Renal cortex interstitium (tissue), 11 donors: ENCODE measurements around the gene ABAT. TPM values are rescaled to one million over a fixed set of nuclear protein-coding genes. Genes with fewer than 3 reads are reported as not detected.
"Not testable (repeated sequence)": the region's sequence is repeated elsewhere in the genome, so short reads cannot be mapped to it uniquely, and the experiment has no call there.

Experiments used
- DNase-seq, 11 donors: peaks; one replicate each; pipeline ENCODE4 v3.0.0-alpha.2; 2013; ENCODE audit warnings: low read depth in 9 of 11, low spot score in 4 of 11; ENCODE audit errors: extremely low read depth in 1 of 11
- polyA plus RNA-seq, 3 donors: library from polyadenylated mRNA; unstranded; fragments of 120-200 nt; gene quantifications; one replicate each; pipeline ENCODE4 v1.2.1, GENCODE V29; 2013; ENCODE audit not compliant: insufficient read length in 3 of 3

Gene ABAT
- polyA plus RNA-seq, 3 donors = 57.0 to 68.6 (median 65.7) TPM

- DNase-seq = no peak
Measured at GRCh38 chr16:8645141-8645521, 29.3 kb upstream of the ABAT start.

DNA sequence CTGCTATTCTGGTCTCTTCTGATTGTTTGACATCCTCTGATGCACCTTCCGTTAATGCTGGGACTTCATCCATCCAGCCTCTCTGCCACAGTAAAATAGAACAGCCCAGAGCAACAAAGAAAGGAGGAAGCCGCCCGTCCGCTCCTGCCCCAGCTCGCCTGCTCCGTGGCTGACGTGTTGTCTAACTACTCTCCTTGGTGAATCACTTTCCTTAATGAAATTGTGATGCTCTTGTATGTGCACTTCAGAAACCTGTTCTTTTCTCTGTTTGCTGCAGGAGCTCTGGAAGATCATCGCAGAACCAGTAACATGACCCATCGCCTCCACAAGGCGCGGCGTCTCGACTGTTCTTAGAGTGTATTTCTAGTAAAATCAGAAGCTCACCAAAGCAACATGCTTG is 28.6 kb upstream of the ABAT start:
- no peak for DNase-seq

- no peak for DNase-seq
Measured at GRCh38 chr16:8646326-8647053, 27.9 kb upstream of the ABAT start.

DNA sequence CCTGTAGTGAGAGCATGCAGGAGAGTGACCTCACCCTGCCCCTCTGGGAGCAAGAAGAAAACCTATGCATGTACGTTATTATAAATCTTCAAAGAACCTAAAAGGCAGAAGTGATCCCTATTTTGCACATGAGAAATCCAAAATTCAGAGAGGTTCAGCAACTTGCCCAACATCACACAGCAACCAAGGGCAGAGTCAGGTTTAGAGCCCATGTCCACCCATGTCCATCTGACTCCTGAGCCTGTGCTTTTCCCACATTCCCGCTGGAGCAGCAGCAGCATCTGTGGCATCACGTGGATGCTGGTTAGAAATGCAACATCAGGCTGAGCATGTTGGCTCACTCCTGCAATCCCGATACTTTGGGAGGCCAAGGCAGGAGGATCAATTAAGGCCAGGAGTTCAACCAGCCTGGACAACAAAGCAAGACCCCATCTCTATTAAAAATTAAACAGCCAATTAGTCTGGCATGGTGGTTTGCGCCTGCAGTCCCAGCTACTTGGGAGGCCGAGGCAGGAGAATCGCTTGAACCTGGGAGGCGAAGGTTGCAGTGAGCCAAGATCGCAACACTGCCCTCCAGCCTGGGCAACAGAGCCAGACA is 26.6 kb upstream of the ABAT start:
- DNase-seq = no peak

DNA sequence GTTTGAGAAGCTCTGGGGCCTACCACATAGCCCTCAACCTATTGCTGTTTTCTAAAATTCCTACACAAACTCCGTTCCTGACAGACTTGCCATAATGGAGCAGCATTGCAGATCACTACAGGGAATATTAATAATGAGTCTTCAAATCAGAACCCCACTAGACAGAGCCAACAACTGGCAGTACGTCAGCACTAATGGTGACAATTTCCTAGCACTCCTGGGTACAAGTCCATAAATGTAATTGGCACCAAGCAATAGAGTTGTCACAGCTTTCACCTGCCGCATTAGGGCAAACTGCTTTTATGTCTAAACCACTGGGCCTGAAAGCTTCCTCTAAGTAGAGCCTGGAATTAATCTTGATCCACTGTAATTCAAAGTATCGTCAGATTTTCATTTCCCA is 25.5 kb upstream of the ABAT start:
- no peak for DNase-seq

DNA sequence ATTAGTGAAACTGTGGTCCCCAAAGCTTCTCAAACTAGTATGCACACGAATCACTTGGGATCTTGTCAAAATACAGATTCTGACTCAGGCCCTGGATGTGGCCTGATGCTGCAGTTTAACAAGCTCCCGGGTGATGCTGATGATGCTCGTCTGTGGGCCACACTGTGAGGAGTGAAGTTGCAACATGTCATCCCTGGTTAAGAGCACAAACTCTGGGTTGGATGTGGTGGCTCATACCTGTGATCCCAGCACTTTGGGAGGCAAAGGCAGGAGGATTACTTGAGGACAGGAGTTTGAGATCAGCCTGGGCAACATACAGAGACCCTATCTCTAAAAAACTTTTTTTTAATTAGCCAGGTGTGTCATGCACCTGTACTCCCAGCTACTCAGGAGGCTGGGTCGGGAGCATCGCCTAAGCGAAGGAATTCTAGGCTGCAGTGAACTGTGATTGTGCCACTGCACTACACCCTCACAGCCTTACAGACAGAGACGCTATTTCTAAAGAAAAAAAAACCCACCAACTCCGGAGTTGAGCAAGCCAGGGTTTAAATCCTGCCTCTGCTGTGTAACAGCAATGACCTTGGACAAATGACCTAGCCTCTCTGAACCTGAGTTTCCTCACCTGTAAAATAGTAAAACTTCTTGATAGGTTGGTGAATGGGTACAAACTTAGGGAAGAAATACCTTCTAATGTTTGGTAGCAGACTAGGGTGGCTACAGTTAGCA is 24.4 kb upstream of the ABAT start:
- DNase-seq = no peak

DNA sequence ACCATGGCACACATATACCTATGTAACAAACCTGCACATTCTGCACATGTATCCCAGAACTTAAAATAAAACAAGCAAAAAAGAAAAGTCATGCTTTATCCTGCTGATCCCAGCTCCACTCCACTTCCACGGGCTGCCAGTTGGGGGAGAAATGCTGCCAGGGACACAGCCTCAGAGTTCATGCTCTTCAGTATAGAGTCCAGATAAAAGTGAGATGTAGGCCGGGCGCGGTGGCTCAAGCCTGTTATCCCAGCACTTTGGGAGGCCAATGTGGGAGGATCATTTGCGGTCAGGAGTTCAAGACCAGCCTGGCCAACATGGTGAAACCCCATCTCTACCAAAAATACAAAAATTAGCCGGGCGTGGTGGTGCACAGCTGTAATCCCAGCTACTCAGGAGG is 22.5 kb upstream of the ABAT start:
- DNase-seq = not testable (repeated sequence)

DNA sequence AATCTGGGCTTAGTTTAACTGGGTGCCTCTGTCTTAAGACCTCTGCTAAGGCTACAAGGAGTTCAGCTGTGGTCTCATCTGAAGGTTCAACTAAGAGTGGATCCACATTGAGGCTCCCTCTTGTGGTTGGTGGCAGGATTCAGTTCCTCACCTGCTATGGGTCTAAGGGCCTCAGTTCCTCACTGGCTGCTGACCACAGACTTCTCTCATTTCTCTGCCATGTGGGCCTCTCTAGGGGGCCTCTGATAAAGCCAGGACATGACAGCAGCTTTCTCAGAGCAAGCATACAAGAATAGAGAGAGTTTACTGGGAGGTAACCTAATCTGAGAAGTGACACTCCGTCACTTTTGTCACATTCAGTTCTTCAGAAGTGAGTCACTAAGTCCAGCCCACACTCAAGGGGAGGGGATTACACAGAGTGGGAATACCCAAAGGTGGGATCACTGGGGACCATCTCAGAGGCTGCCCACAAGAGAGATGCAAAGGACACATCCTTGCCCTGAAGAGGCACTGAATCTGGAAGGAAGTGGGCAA is 19.2 kb upstream of the ABAT start:
- DNase-seq = no peak

- DNase-seq = no peak
Measured at GRCh38 chr16:8656376-8656775, 18.0 kb upstream of the ABAT start.

DNA sequence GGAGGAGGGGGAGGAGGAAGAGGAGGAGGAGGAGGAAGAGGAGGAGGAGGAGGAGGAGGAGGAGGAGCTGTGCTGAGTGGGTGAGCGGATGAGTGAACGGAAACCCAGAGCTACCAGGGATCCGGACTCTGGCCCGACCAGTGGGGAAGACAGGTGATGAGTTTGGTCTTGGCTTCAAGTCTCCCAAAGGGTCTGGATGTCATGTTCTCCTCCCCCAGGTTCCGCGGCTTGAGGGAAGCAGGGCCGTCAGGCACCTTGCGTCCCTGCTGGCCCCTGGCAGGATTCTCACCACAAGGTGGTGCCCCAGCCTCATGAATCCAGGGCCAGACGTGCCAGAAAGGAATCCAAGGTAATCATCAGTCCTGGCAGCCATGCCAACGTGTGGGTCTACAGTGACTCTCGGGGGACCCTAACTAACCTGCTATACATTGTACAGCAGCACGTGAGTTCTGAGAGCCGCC is 13.5 kb upstream of the ABAT start:
- peak; percentile 31 to 72 (median 52) for DNase-seq

DNA sequence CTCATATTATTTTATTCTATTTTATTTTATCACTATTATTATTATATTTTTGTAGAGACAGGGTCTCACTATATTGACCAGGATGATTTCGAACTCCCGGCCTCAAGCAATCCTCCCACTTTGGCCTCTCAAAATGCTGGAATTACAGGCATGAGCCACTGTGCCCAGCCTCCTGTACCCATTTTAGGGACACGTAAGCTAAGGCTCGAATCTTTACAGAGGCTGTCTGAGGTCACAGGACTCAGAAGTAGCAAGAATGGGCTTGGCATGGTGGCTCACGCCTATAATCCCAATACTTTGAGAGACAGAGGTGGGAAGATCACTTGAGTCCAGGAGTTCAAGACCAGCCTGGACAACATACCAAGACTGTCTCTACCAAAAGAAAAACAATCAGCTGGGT is 12.7 kb upstream of the ABAT start:
- no peak for DNase-seq

DNA sequence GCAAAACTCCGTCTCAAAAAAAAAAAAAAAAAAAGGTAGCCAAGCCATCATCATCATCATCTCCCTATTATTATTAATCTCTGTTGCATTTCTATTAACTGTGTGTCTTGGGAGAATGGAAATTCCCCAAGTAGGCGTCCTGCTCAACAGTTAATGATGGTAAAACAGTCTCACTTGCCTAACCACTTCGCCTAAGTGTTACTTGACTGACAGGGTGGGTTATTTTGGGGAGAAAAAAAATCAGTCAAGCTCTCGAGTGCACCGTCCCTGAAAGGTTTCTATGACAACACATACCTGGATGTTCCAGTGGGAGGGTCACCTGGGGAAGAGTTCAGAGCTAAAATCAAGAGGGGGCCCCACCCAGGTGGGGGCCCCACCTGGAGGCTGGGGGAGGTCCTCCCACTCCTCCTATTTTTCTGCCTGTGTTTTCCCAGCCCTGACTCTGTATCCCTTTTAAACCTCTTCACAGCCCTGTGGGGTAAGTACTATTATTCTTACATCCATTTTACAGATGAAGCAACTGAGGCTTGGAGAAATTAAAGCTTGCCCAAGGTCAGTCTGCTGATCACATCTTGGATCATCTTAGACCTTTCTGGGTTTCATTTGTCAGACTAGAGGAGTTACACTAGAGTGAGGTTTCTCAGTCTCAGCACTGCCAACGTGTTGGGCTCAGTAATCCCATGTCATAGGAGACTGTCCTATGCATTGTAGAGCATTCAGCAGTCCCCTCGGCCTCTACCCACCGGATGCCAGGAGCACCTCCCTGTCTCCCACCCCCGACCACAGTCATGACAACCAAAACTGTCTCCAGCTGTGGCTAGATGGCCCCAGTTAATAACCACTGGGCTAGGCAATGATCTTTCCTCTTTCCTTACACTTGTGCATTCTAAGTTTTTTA is 11.0 kb upstream of the ABAT start:
- DNase-seq = no peak

GRCh38 chr16:8665529-8665928 is 8.9 kb upstream of the ABAT start:
- DNase-seq = no peak

DNA sequence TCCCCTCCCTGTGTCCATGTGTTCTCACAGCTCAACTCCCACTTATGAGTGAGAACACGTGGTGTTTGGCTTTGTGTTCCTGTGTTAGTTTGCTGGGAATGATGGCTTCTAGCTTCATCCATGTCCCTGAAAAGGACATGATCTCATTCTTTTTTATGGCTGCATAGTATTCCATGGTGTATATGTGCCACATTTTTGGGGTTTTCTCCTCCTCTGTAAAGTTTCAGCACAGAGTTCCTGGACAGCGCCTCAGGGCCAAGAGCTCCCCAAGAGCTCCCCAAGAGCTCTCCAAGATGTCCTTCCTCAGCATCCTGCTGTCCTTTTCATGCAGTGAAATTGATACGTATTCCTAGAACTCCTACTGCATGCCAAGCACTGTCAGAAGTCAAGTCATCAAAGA is 6.9 kb upstream of the ABAT start:
- no peak for DNase-seq

DNA sequence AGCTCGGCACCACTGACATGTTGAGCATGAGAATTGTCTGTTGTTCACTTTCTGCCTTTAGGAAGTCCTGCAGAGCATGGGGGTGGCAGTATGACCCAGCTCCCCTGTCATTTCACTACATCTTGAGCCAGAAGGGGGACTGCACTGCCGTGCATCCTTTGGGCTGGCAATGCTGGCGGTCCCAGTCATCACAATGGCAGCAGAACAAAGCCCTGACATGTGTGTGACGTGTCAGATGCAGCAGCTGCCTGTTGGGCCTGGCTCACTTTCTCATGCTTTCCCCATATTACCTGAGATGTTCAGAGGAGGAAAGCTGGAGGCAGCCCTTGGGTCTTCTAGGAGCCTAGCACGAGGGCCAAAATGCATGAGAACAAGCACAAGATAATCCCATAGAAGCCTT is 6.3 kb upstream of the ABAT start:
- no peak for DNase-seq

- no peak for DNase-seq
Measured at GRCh38 chr16:8669481-8669880, 4.9 kb upstream of the ABAT start.

DNA sequence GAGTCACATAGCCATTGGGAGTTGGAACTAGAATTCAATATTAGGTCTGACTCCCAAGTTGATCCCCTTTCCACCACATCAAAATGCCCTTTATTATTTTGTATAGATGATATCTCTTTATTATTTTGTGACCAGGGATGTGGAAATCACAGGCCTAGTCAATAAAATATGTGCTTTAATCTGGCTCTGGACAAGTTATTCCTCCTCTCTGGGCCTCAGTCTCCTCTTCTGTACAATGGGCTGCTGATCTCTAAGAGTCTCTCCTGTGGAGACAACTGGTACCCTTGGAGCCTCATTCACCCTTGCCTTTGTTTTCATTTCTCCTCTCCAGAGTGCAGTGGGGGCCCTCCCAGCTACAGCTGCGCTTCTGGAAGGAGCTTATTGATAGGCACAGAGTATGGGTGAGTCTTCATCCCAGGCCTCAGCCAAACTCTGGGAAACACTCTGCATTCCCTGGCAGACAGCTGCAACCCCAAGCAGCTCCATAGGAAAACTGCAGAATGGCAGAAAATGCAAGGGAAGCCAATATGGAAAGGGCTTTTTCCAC is 4.3 kb upstream of the ABAT start:
- no peak for DNase-seq

- DNase-seq = peak in 2 of 11 donors; percentile 11 to 28
Measured at GRCh38 chr16:8673611-8674412, 605 bp upstream of the ABAT start.
